Panc1 (cell line): Measurements from ENCODE around the gene TVP23A. TPM values are rescaled to one million over a fixed set of nuclear protein-coding genes. Genes with fewer than 3 reads are reported as not detected.

ENCODE experiments used
- ATAC-seq: fragments of 200-7000 bp; cut with Tn5 transposase; 2 replicates; pipeline ENCODE4 v1.9.1; 2020; ENCODE audit warnings: mild to moderate bottlenecking, moderate library complexity
- BruUV-seq: library from RNA; stranded (reverse); fragments of 400-500 nt; replicated peaks from 2 replicates; lab custom pipeline; 2021; lab: Mats Ljungman, UMichigan
- CTCF ChIA-PET: fragments of 300-600 bp; sonication (Branson Sonifier 250); formaldehyde crosslinking; loops from one replicate; lab custom pipeline; 2022; ENCODE audit warnings: antibody characterized with exemption; lab: Charles Lee
- POLR2A ChIA-PET: fragments of 300-600 bp; sonication (Branson Sonifier 250); formaldehyde crosslinking; loops from one replicate; lab custom pipeline; 2022; ENCODE audit warnings: antibody characterized with exemption; lab: Charles Lee
- DNase-seq: peaks from one replicate; pipeline ENCODE4 v3.0.0-alpha.2; 2010; ENCODE audit warnings: low read depth, low spot score
- H3K27ac ChIP-seq: 2 replicates; pipeline ENCODE4 v1.5.1; 2011; ENCODE audit warnings: mild to moderate bottlenecking, low read length, inconsistent platforms
- H3K27me3 ChIP-seq: fragments of 200-500 bp; sonication (Bioruptor generic); 2 replicates; pipeline ENCODE4 v1.6.0; 2014; ENCODE audit warnings: low read length, inconsistent platforms; ENCODE audit not compliant: control insufficient read depth, insufficient read depth
- H3K36me3 ChIP-seq: fragments of 200-500 bp; sonication (Bioruptor generic); 2 replicates; pipeline ENCODE4 v1.5.1; 2014; ENCODE audit warnings: inconsistent platforms, mild to moderate bottlenecking, low read length, moderate library complexity; ENCODE audit not compliant: control insufficient read depth, insufficient read depth
- H3K4me1 ChIP-seq: 2 replicates; pipeline ENCODE4 v1.5.1; 2011; ENCODE audit warnings: inconsistent platforms, mild to moderate bottlenecking, low read length, moderate library complexity; ENCODE audit not compliant: control insufficient read depth, insufficient read depth
- H3K4me3 ChIP-seq, 2 experiments: 2 replicates each; pipeline ENCODE4 v1.5.1; 2011 to 2012; ENCODE audit warnings: low read depth in 2 of 2, low read length in 2 of 2, mild to moderate bottlenecking in 2 of 2, inconsistent platforms in 1 of 2, moderate library complexity in 1 of 2
- H3K9me3 ChIP-seq: fragments of 200-500 bp; sonication (Bioruptor generic); 2 replicates; pipeline ENCODE4 v1.5.1; 2014; ENCODE audit warnings: low read depth, mild to moderate bottlenecking, inconsistent platforms, low read length, moderate library complexity; ENCODE audit not compliant: control insufficient read depth, insufficient read depth
- CTCF ChIP-seq: fragments of 450-650 bp; IDR thresholded peaks from 2 replicates; pipeline ENCODE4 v1.5.1; 2017; ENCODE audit warnings: mild to moderate bottlenecking
- POLR2AphosphoS5 ChIP-seq: IDR thresholded peaks from 2 replicates; pipeline ENCODE4 v1.6.1; 2012; ENCODE audit warnings: mild to moderate bottlenecking, low read depth, low read length, moderate library complexity
- SIN3A ChIP-seq: IDR thresholded peaks from 2 replicates; pipeline ENCODE4 v1.6.1; 2012; ENCODE audit warnings: low read depth, mild to moderate bottlenecking, low read length, moderate library complexity, borderline replicate concordance; ENCODE audit not compliant: insufficient read depth
- TCF7L2 ChIP-seq: IDR thresholded peaks from 2 replicates; pipeline ENCODE4 v1.6.1; 2011; ENCODE audit warnings: mild to moderate bottlenecking, low read depth, low read length, inconsistent platforms
- in situ Hi-C: cut with HindIII; loops from 2 replicates; pipeline ENCODE4 v1.10.0; 2016; ENCODE audit warnings: low sequenced_read_pairs, low pct_unique_long_range_greater_than_20kb
- intact Hi-C: fragments of 100-400 bp; cut with micrococcal nuclease; formaldehyde crosslinking; loops from one replicate; pipeline ENCODE4 v1.10.0; 2022; ENCODE audit not compliant: unreplicated experiment
- total RNA-seq: library from RNA; stranded (reverse); gene quantifications from one replicate; pipeline ENCODE4 v1.2.1, GENCODE V29; 2021; ENCODE audit not compliant: unreplicated experiment
- TF ChIP-seq, protein P1 (sequence below), 2 experiments: IDR thresholded peaks; 2 replicates each; pipeline ENCODE4 v1.6.1; 2011 to 2012; ENCODE audit warnings: low read depth in 2 of 2, control low read depth in 1 of 2, low read length in 1 of 2, mild to moderate bottlenecking in 1 of 2, moderate library complexity in 1 of 2; ENCODE audit not compliant: insufficient read depth in 1 of 2

TVP23A gene
- total RNA-seq, 1 experiment from 2014 or later, result not detected

DNA sequence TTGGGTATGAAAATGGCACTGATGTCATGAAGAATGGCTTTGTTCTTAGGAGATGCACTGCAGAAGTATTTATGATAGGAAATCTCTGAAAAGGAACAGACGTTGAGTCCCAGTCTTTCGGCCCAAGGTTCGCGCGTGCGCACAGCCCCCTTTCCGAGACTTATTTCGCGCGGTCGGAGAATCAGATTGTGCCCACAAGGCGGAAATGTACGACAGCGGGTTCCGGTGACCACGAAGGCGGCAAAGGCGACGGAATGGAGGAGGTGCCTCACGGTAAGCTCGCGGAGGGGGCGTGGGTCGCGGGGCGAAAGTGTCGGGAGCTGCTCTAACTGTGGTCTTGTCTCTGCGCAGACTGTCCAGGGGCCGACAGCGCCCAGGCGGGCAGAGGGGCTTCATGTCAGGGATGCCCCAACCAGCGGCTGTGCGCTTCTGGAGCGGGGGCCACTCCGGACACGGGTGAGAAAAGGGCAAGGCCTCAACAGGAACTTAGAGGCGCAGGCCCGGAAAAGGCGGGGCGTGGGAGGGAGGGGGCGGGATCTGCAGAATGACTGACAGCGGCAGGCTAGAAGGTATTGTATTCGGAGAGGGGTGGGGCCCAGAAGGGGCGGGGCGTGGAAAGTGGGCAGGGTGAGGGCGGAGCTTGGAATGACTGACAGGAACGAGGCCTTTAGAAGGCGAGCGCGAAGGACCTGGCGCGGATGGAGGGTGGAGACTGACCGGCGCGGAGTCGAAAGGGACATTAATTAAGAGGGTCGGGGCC is 74.8 kb downstream of the TVP23A start, which contains the start of gene NUBP1:
Gene NUBP1 (plus strand): TSS at position 233 of the 760 bp plus-strand sequence. CDS start 22 bp downstream, at position 255.
- Histone ChIP-seq H3K27ac (peak within 1 kb of the TSS; percentile 96), H3K4me3 (peak within 1 kb of the TSS; percentile 60 to 87), H3K4me1 (peaks cover 13% of the 10 kb centered on the region; the same call in 1 of the 2 replicates), H3K36me3 (no peaks in the 10 kb centered on the region), H3K9me3 (no peaks in the 10 kb centered on the region), H3K27me3 (no peaks in the 10 kb centered on the region)
- peak; percentile 96 for ATAC-seq
- DNase-seq, result peak; percentile 95
- CTCF ChIA-PET, result interaction anchor here (0.6 kb wide), 1 partner anchor 167 kb away, joined by 3 read pairs; no protein-coding TSS in a partner anchor
- intact Hi-C loops, result no loop called here
- TF ChIP-seq, protein P1, sequence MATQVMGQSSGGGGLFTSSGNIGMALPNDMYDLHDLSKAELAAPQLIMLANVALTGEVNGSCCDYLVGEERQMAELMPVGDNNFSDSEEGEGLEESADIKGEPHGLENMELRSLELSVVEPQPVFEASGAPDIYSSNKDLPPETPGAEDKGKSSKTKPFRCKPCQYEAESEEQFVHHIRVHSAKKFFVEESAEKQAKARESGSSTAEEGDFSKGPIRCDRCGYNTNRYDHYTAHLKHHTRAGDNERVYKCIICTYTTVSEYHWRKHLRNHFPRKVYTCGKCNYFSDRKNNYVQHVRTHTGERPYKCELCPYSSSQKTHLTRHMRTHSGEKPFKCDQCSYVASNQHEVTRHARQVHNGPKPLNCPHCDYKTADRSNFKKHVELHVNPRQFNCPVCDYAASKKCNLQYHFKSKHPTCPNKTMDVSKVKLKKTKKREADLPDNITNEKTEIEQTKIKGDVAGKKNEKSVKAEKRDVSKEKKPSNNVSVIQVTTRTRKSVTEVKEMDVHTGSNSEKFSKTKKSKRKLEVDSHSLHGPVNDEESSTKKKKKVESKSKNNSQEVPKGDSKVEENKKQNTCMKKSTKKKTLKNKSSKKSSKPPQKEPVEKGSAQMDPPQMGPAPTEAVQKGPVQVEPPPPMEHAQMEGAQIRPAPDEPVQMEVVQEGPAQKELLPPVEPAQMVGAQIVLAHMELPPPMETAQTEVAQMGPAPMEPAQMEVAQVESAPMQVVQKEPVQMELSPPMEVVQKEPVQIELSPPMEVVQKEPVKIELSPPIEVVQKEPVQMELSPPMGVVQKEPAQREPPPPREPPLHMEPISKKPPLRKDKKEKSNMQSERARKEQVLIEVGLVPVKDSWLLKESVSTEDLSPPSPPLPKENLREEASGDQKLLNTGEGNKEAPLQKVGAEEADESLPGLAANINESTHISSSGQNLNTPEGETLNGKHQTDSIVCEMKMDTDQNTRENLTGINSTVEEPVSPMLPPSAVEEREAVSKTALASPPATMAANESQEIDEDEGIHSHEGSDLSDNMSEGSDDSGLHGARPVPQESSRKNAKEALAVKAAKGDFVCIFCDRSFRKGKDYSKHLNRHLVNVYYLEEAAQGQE (IDR thresholded peaks at IDR 0.05; ENCODE audit: insufficient read depth in 1 of 2, low read depth in 2 of 2, low read length in 1 of 2), result 0 out of 4 replicates have a peak, but pooled peaks of 1 of the 2 experiments have one; percentile 46
- no peak for TF ChIP-seq TCF7L2
- TF ChIP-seq POLR2AphosphoS5, result peak; percentile 97
- in situ Hi-C loops, result no loop called here
- BruUV-seq, result TSS peak; percentile 92
- POLR2A ChIA-PET, result interaction anchor here (0.6 to 0.7 kb wide), 2 partner anchors 355 to 1093 kb away, joined by 3 to 5 read pairs; no protein-coding TSS in a partner anchor

GRCh38 chr16:10743227-10743609 is 75.4 kb downstream of the TVP23A start:
- Histone ChIP-seq H3K4me1 (peaks cover 17% of the 10 kb centered on the region), H3K9me3 (no peaks in the 10 kb centered on the region), H3K4me3 (peak overlapping the region; percentile 60 to 63), H3K27me3 (no peaks in the 10 kb centered on the region), H3K36me3 (no peaks in the 10 kb centered on the region), H3K27ac (peak overlapping the region; percentile 96)
- POLR2A ChIA-PET, result no interaction called here
- intact Hi-C loops, result no loop called here
- TF ChIP-seq SIN3A (no peak), TCF7L2 (no peak), CTCF (no peak), POLR2AphosphoS5 (no peak)
- TF ChIP-seq, protein P1 (IDR thresholded peaks at IDR 0.05; ENCODE audit: insufficient read depth in 1 of 2, low read depth in 2 of 2, low read length in 1 of 2), result no peak
- CTCF ChIA-PET, result no interaction called here
- DNase-seq (no peak), ATAC-seq (no peak)
- in situ Hi-C loops, result no loop called here
- BruUV-seq, result no TSS peak
